NCI-H1417 treated with DMSO at 0.1 percent for 48 hours (cell line): ENCODE measurements around the gene BTNL9.
"Not testable (repeated sequence)": the region's sequence is repeated elsewhere in the genome, so short reads cannot be mapped to it uniquely, and the experiment has no call there.

Experiments
- DNase-seq: peaks from one replicate; lab custom pipeline; 2025; lab: John Stamatoyannopoulos, UW

BTNL9 gene

GRCh38 chr5:181100121-181100875, 60.2 kb downstream of the BTNL9 start:
- no peak for DNase-seq

GRCh38 chr5:181101030-181101641, 61.1 kb downstream of the BTNL9 start:
- DNase-seq, result not testable (repeated sequence)

GRCh38 chr5:181101930-181102674, 62.0 kb downstream of the BTNL9 start:
- not testable (repeated sequence) for DNase-seq

GRCh38 chr5:181104259-181104568, 64.1 kb downstream of the BTNL9 start:
- DNase-seq, result not testable (repeated sequence)

- not testable (repeated sequence) for DNase-seq
Measured at GRCh38 chr5:181104606-181105390, 64.7 kb downstream of the BTNL9 start.

GRCh38 chr5:181105391-181106025, 65.4 kb downstream of the BTNL9 start:
- no peak for DNase-seq

- DNase-seq, result no peak
Measured at GRCh38 chr5:181107699-181108098, 67.6 kb downstream of the BTNL9 start.

GRCh38 chr5:181108578-181109165, 68.6 kb downstream of the BTNL9 start:
- DNase-seq, result no peak

GRCh38 chr5:181109489-181110013, 69.5 kb downstream of the BTNL9 start:
- DNase-seq, result no peak

GRCh38 chr5:181111010-181111409, 70.9 kb downstream of the BTNL9 start:
- no peak for DNase-seq
